Measurements from ENCODE around the gene TAS1R3. TPM values are rescaled to one million over a fixed set of nuclear protein-coding genes. Genes with fewer than 3 reads are reported as not detected.
A peak's percentile ranks its signal among the peaks of the same experiment; 100 is the strongest.
"Not testable (repeated sequence)": the region's sequence is repeated elsewhere in the genome, so short reads cannot be mapped to it uniquely, and the experiment has no call there.

The TAS1R3 gene
- total and polyA plus RNA-seq, 5 experiments from 2014 or later = 0.10 to 3.0 (median 2.7) TPM; not detected in 2

GRCh38 chr1:1365875-1366698 is 35.0 kb downstream of the TAS1R3 start:
- no peak for DNase-seq
- POLR2A ChIA-PET = interaction anchor here (1.0 kb wide), 1 partner anchor 12 kb away, joined by 4 read pairs; no protein-coding TSS in a partner anchor
- H3K27ac Mint-ChIP-seq = no peak overlapping the region

GRCh38 chr1:1366699-1367066 is 35.6 kb downstream of the TAS1R3 start:
- POLR2A ChIA-PET = no interaction called here

More at GRCh38 chr1:1365875-1366698, 35.0 kb downstream of the TAS1R3 start:
- Mint-ChIP-seq H3K36me3 (no peaks in the 10 kb centered on the region), H3K4me3 (no peak overlapping the region), H3K9me3 (no peaks in the 10 kb centered on the region), H3K4me1 (peaks cover 0 to 19% (median 6%) of the 10 kb centered on the region in 4 donors), H3K27me3 (peaks cover 0 to under 1% (median 0%) of the 10 kb centered on the region in 5 donors)
- no peak for ATAC-seq

GRCh38 chr1:1367315-1367714 is 36.2 kb downstream of the TAS1R3 start:
- peaks cover 2 to 20% (median 13%) of the 10 kb centered on the region in 4 donors for H3K4me1 Mint-ChIP-seq
- H3K27ac Mint-ChIP-seq = no peak overlapping the region
- DNase-seq = no peak
- no peak for ATAC-seq
- POLR2A ChIA-PET = interaction anchor here (8.9 kb wide), 1 partner anchor 13 kb away, joined by 105 read pairs; no protein-coding TSS in a partner anchor
- no peak overlapping the region for H3K4me3 Mint-ChIP-seq
- no peaks in the 10 kb centered on the region for H3K27me3 Mint-ChIP-seq
- H3K9me3 Mint-ChIP-seq = no peaks in the 10 kb centered on the region
- no peaks in the 10 kb centered on the region for H3K36me3 Mint-ChIP-seq

More at GRCh38 chr1:1366699-1367066, 35.6 kb downstream of the TAS1R3 start:
- Mint-ChIP-seq H3K4me1 (peaks cover 0 to 22% (median 10%) of the 10 kb centered on the region in 4 donors), H3K36me3 (no peaks in the 10 kb centered on the region), H3K27me3 (no peaks in the 10 kb centered on the region), H3K27ac (no peak overlapping the region), H3K9me3 (no peaks in the 10 kb centered on the region), H3K4me3 (no peak overlapping the region)
- DNase-seq = no peak
- ATAC-seq = no peak

GRCh38 chr1:1370094-1370493 is 39.0 kb downstream of the TAS1R3 start:
- not testable (repeated sequence) for H3K36me3 Mint-ChIP-seq, ATAC-seq, DNase-seq, H3K27me3 Mint-ChIP-seq, H3K9me3 Mint-ChIP-seq
- Mint-ChIP-seq H3K4me3 (peak overlapping the region in 8 of 10 donors; percentile 3 to 56 (median 32)), H3K27ac (peak overlapping the region in 6 of 10 donors; percentile 36 to 95 (median 82)), H3K4me1 (peaks cover 7 to 36% (median 20%) of the 10 kb centered on the region in 4 donors)
- POLR2A ChIA-PET = interaction anchor here (0.7 to 8.9 kb wide), 7 partner anchors 11 to 248 kb away, joined by 3 to 105 read pairs (median 4); partner anchors contain the start of genes MRPL20 and MXRA8

GRCh38 chr1:1370771-1371300 is 39.8 kb downstream of the TAS1R3 start:
- H3K4me3 Mint-ChIP-seq = peak overlapping the region in 6 of 10 donors; percentile 18 to 85 (median 64)
- H3K27me3 Mint-ChIP-seq = no peaks in the 10 kb centered on the region
- peak in 1 of 10 donors; percentile 42 for DNase-seq
- no peaks in the 10 kb centered on the region for H3K36me3 Mint-ChIP-seq
- H3K27ac Mint-ChIP-seq = peak overlapping the region in 8 of 10 donors; percentile 72 to 96 (median 90)
- H3K4me1 Mint-ChIP-seq = peaks cover 9 to 41% (median 24%) of the 10 kb centered on the region in 4 donors
- POLR2A ChIA-PET = interaction anchor here (0.6 to 8.9 kb wide), 10 partner anchors 11 to 331 kb away, joined by 3 to 105 read pairs (median 8); partner anchors contain the start of genes CCNL2, DVL1, MRPL20 and MXRA8
- ATAC-seq = no peak
- H3K9me3 Mint-ChIP-seq = no peaks in the 10 kb centered on the region

GRCh38 chr1:1371364-1371745 is 40.3 kb downstream of the TAS1R3 start:
- ATAC-seq = peak; percentile 57 to 79
- peak in 9 of 10 donors; percentile 63 to 96 (median 91) for DNase-seq
- Mint-ChIP-seq H3K36me3 (no peaks in the 10 kb centered on the region), H3K27me3 (no peaks in the 10 kb centered on the region), H3K4me3 (peak overlapping the region in 9 of 10 donors; percentile 10 to 85 (median 63)), H3K27ac (peak overlapping the region in 8 of 10 donors; percentile 72 to 96 (median 90)), H3K9me3 (no peaks in the 10 kb centered on the region), H3K4me1 (peaks cover 9 to 44% (median 24%) of the 10 kb centered on the region in 4 donors)
- POLR2A ChIA-PET = interaction anchor here (0.7 to 8.9 kb wide), 10 partner anchors 12 to 332 kb away, joined by 3 to 105 read pairs (median 8); partner anchors contain the start of genes CCNL2, DVL1, MRPL20 and MXRA8

- ATAC-seq (peak; percentile 30 to 35), DNase-seq (peak; percentile 62 to 86 (median 78))
- POLR2A ChIA-PET = interaction anchor here (0.6 to 8.9 kb wide), 12 partner anchors 13 to 332 kb away, joined by 3 to 105 read pairs (median 6); partner anchors contain the start of genes CCNL2, DVL1, MIB2 and MRPL20
- no peaks in the 10 kb centered on the region for H3K27me3 Mint-ChIP-seq
- H3K9me3 Mint-ChIP-seq = no peaks in the 10 kb centered on the region
- no peaks in the 10 kb centered on the region for H3K36me3 Mint-ChIP-seq
- H3K4me3 Mint-ChIP-seq = peak overlapping the region; percentile 46 to 88 (median 64)
- H3K4me1 Mint-ChIP-seq = peaks cover 9 to 48% (median 24%) of the 10 kb centered on the region in 4 donors
- peak overlapping the region; percentile 29 to 96 (median 90) for H3K27ac Mint-ChIP-seq
These were observed 40.9 kb downstream of the TAS1R3 start for GRCh38 chr1:1371746-1372711.

- no peak for DNase-seq
These were observed 42.2 kb downstream of the TAS1R3 start for GRCh38 chr1:1373051-1373814.

GRCh38 chr1:1373815-1374588 is 42.9 kb downstream of the TAS1R3 start:
- POLR2A ChIA-PET = interaction anchor here (0.6 to 8.9 kb wide), 11 partner anchors 12 to 241 kb away, joined by 3 to 105 read pairs (median 8); partner anchors contain the start of genes CCNL2, DVL1, MIB2 and MRPL20
- no peak for ATAC-seq
- peak overlapping the region; percentile 62 to 96 (median 88) for H3K4me3 Mint-ChIP-seq
- H3K4me1 Mint-ChIP-seq = peaks cover 9 to 48% (median 24%) of the 10 kb centered on the region in 4 donors
- no peaks in the 10 kb centered on the region for H3K9me3 Mint-ChIP-seq
- no peak for DNase-seq
- no peaks in the 10 kb centered on the region for H3K36me3 Mint-ChIP-seq
- H3K27ac Mint-ChIP-seq = peak overlapping the region in 9 of 10 donors; percentile 19 to 99 (median 92)
- no peaks in the 10 kb centered on the region for H3K27me3 Mint-ChIP-seq

More at GRCh38 chr1:1373051-1373814, 42.2 kb downstream of the TAS1R3 start:
- Mint-ChIP-seq H3K9me3 (no peaks in the 10 kb centered on the region), H3K27me3 (no peaks in the 10 kb centered on the region), H3K27ac (peak overlapping the region in 9 of 10 donors; percentile 25 to 94 (median 85)), H3K4me3 (peak overlapping the region in 9 of 10 donors; percentile 32 to 93 (median 82)), H3K4me1 (peaks cover 9 to 48% (median 24%) of the 10 kb centered on the region in 4 donors), H3K36me3 (no peaks in the 10 kb centered on the region)
- POLR2A ChIA-PET = interaction anchor here (0.9 to 8.9 kb wide), 6 partner anchors 19 to 242 kb away, joined by 3 to 105 read pairs (median 18); partner anchors contain the start of genes CCNL2, DVL1, MIB2 and MRPL20
- no peak for ATAC-seq

- H3K4me3 Mint-ChIP-seq = peak overlapping the region; percentile 62 to 96 (median 88)
- ATAC-seq = no peak
- H3K27ac Mint-ChIP-seq = peak overlapping the region in 9 of 10 donors; percentile 31 to 99 (median 92)
- peaks cover 9 to 44% (median 24%) of the 10 kb centered on the region in 4 donors for H3K4me1 Mint-ChIP-seq
- H3K27me3 Mint-ChIP-seq = no peaks in the 10 kb centered on the region
- no peaks in the 10 kb centered on the region for H3K36me3 Mint-ChIP-seq
- H3K9me3 Mint-ChIP-seq = no peaks in the 10 kb centered on the region
- POLR2A ChIA-PET = interaction anchor here (0.6 to 8.9 kb wide), 16 partner anchors 12 to 306 kb away, joined by 3 to 105 read pairs (median 5); partner anchors contain the start of genes CCNL2, DVL1, MIB2 and MRPL20
- no peak for DNase-seq
These were observed 43.5 kb downstream of the TAS1R3 start for GRCh38 chr1:1374589-1374928.
